Measurements from ENCODE around the gene ATP1B3. TPM values are rescaled to one million over a fixed set of nuclear protein-coding genes. Genes with fewer than 3 reads are reported as not detected.

Gene ATP1B3
- total and polyA plus RNA-seq, 8 donors: 107 to 262 (median 127) TPM

DNA sequence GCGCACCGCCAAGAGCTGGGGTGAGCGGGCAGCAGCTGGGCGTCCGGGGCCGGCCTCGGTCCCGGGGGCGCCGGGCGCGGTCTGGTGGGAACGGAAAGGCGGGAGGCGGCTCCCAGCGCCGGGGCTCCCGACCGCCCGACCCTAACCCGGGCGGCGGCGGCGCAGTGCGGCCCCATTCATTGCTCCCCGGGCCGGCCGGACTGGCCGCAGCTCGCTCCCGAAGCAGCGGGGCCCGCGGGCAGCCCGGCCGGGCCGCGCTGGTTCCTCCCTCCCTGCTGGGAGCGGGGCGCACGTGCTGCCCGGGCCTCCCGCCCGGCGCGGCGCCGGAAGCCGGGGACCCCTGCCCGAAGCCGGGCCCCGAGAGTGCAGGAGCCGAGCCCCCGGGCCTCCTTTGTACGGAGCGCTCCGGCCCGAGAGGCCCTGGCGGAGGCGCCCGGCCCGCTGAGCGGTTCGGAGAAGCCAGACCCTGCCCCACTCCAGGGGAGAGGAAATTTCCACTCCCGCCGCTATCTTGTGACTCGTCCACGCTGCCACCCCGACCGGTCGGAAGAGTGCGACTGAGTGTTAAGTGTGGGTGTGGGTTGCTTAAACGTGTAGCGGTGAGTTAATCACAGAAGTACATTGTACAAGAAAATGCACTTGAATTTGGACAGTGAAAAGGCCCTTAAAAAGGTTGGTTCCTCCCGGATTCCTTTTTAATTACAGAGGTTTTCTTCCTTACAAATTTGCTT lies 613 bp downstream of the ATP1B3 start:
- peak overlapping the region; percentile 84 to 92 for H3K4me3 ChIP-seq
- intact Hi-C loops (cut with DNase I): loop anchor here in 1 of 2 donors (10.0 kb wide), 1 partner anchor 142 kb away; the partner anchor contains the start of gene RNF7
- H3K27me3 ChIP-seq: no peaks in the 10 kb centered on the region
- no peaks in the 10 kb centered on the region for H3K9me3 ChIP-seq
- TF ChIP-seq, protein P1, sequence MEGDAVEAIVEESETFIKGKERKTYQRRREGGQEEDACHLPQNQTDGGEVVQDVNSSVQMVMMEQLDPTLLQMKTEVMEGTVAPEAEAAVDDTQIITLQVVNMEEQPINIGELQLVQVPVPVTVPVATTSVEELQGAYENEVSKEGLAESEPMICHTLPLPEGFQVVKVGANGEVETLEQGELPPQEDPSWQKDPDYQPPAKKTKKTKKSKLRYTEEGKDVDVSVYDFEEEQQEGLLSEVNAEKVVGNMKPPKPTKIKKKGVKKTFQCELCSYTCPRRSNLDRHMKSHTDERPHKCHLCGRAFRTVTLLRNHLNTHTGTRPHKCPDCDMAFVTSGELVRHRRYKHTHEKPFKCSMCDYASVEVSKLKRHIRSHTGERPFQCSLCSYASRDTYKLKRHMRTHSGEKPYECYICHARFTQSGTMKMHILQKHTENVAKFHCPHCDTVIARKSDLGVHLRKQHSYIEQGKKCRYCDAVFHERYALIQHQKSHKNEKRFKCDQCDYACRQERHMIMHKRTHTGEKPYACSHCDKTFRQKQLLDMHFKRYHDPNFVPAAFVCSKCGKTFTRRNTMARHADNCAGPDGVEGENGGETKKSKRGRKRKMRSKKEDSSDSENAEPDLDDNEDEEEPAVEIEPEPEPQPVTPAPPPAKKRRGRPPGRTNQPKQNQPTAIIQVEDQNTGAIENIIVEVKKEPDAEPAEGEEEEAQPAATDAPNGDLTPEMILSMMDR (IDR thresholded peaks at IDR 0.05): no peak
- H3K4me1 ChIP-seq: peaks cover 10 to 49% of the 10 kb centered on the region in 2 donors
- H3K27ac ChIP-seq: peak overlapping the region; percentile 99
- no peaks in the 10 kb centered on the region for H3K36me3 ChIP-seq
- DNase-seq: peak; percentile 51 to 88 (median 66)
- peak; percentile 45 for ATAC-seq

DNA sequence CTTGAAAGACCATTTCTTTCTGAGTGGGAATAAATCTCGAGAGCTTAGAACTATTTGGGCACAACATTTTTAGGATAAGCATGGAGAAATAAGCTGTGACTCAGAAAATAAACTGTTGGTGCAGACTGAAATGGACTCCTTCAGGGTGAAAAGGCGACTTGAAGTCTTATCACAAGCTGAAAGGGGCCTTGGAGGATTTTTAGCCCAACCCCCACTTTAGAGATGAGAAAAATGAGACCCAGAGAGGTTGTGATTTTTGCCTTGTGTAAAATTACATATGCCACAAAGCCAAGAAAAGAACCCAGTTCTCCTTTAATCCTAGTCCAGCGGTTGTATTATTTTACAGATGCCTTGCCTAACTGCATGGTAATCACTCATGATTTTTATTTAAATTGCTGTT lies 1.5 kb downstream of the ATP1B3 start:
- TF ChIP-seq, protein P1 (IDR thresholded peaks at IDR 0.05): no peak
- ATAC-seq (no peak), DNase-seq (peak in 1 of 4 donors; percentile 16)
- H3K36me3 ChIP-seq: no peaks in the 10 kb centered on the region
- peaks cover 10 to 50% of the 10 kb centered on the region in 2 donors for H3K4me1 ChIP-seq
- H3K27ac ChIP-seq: peak overlapping the region; percentile 99
- no peaks in the 10 kb centered on the region for H3K9me3 ChIP-seq
- intact Hi-C loops (cut with DNase I): loop anchor here in 1 of 2 donors (10.0 kb wide), 1 partner anchor 143 kb away; the partner anchor contains the start of gene RNF7
- peak overlapping the region; percentile 84 to 92 for H3K4me3 ChIP-seq
- no peaks in the 10 kb centered on the region for H3K27me3 ChIP-seq

DNA sequence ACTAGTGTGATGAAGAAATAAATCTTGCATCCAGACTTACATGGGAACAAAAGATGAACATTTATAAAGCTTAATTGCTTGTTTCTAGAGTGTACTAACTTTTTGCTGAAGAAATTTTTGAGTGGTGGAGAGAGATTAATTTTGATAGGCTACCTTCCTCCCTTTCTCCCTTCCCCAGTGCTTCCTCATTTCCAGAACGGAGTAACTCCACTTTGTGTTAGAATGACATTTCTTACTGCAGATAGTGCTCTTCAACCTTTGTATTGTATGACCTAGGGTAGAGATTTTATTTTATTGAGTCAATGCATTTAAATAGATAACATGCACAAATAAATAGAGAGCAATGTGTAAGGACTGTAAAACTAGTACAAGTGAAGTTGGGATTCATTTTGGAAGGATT lies 1.9 kb downstream of the ATP1B3 start:
- intact Hi-C loops (cut with DNase I): loop anchor here in 1 of 2 donors (10.0 kb wide), 1 partner anchor 144 kb away; the partner anchor contains the start of gene RNF7
- Histone ChIP-seq H3K36me3 (no peaks in the 10 kb centered on the region), H3K4me3 (peak overlapping the region; percentile 84 to 92), H3K4me1 (peaks cover 10 to 50% of the 10 kb centered on the region in 2 donors), H3K27me3 (no peaks in the 10 kb centered on the region), H3K9me3 (no peaks in the 10 kb centered on the region), H3K27ac (peak overlapping the region; percentile 99)
- no peak for DNase-seq
- TF ChIP-seq, protein P1 (IDR thresholded peaks at IDR 0.05): no peak
- no peak for ATAC-seq

DNA sequence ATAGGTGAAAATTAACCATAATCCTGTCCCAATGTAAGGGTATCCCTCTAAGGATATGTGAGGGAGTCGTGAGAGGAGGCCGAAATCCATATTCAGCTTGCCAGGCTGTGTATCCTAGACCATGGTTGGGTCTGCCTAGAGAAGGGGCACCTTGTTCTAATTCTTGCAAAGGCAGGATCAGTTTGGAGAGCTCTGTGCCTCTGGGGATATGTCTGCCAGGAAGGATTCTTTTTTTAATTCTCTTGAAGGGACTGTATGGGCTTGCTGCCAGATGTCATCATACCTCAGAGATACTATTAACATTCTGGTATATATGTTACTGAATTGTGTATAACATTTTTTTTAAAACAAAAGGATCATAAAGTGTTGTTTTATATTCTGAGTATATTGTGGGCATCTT lies 2.4 kb downstream of the ATP1B3 start:
- DNase-seq (no peak), ATAC-seq (no peak)
- no peak overlapping the region for H3K27ac ChIP-seq
- H3K9me3 ChIP-seq: no peaks in the 10 kb centered on the region
- H3K36me3 ChIP-seq: no peaks in the 10 kb centered on the region
- no peaks in the 10 kb centered on the region for H3K27me3 ChIP-seq
- peaks cover 10 to 50% of the 10 kb centered on the region in 2 donors for H3K4me1 ChIP-seq
- peak overlapping the region in 1 of 2 donors; percentile 84 for H3K4me3 ChIP-seq
- intact Hi-C loops (cut with DNase I): loop anchor here in 1 of 2 donors (10.0 kb wide), 1 partner anchor 144 kb away; the partner anchor contains the start of gene RNF7
- TF ChIP-seq, protein P1 (IDR thresholded peaks at IDR 0.05): no peak

DNA sequence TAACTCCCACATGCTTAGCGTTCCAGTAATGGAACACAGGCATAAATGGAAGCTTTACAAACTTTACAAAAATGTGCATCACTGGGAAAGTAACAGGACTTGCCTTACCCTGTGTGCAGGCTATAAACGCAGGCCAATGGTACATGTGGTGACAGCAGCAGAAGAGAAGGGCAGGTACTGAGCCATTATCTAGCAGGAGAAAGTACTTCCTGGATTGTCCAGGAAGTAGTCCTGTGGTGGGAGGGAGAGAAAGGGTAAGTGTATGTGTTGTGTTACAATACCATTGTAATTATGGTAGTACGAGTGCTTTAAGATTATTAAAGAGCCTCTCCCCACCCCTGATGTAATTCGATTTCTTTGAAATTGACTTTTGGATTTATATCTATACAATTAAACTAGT lies 5.3 kb downstream of the ATP1B3 start:
- peaks cover 0 to 6% of the 10 kb centered on the region in 2 donors for H3K36me3 ChIP-seq
- no peak overlapping the region for H3K4me3 ChIP-seq
- intact Hi-C loops (cut with DNase I): no loop called here
- H3K27ac ChIP-seq: no peak overlapping the region
- ATAC-seq (no peak), DNase-seq (no peak)
- H3K9me3 ChIP-seq: no peaks in the 10 kb centered on the region
- peaks cover 10 to 52% of the 10 kb centered on the region in 2 donors for H3K4me1 ChIP-seq
- TF ChIP-seq, protein P1 (IDR thresholded peaks at IDR 0.05): no peak
- H3K27me3 ChIP-seq: no peaks in the 10 kb centered on the region

All from left lung (tissue), 10 donors.